Chondrocyte (in vitro differentiated cells): ENCODE data around the gene TRIM71. TPM values are rescaled to one million over a fixed set of nuclear protein-coding genes. Genes with fewer than 3 reads are reported as not detected.

Experiments
- DNase-seq: peaks from one replicate; pipeline ENCODE4 v3.0.0; 2021; ENCODE audit warnings: mixed read lengths, low spot score
- H3K27ac Mint-ChIP-seq: one replicate; pipeline ENCODE4 v1.8.0; 2021; ENCODE audit warnings: mild to moderate bottlenecking, moderate library complexity, mixed read lengths; ENCODE audit not compliant: unreplicated experiment
- H3K27me3 Mint-ChIP-seq: 2 replicates; pipeline ENCODE4 v1.8.0; 2021; ENCODE audit warnings: low read depth, mixed read lengths
- H3K36me3 Mint-ChIP-seq: 2 replicates; pipeline ENCODE4 v1.8.0; 2021; ENCODE audit warnings: low read depth, mixed read lengths
- H3K4me1 Mint-ChIP-seq: 2 replicates; pipeline ENCODE4 v1.8.0; 2021; ENCODE audit warnings: low read depth, mild to moderate bottlenecking, mixed read lengths
- H3K4me3 Mint-ChIP-seq: one replicate; pipeline ENCODE4 v1.8.0; 2021; ENCODE audit warnings: mild to moderate bottlenecking, moderate library complexity, mixed read lengths; ENCODE audit not compliant: unreplicated experiment
- H3K9me3 Mint-ChIP-seq: 2 replicates; pipeline ENCODE4 v1.8.0; 2021; ENCODE audit warnings: low read depth, mixed read lengths
- total RNA-seq: library from RNA; stranded (reverse); gene quantifications from 3 replicates; pipeline ENCODE4 v1.2.1, GENCODE V29; 2021
- TF ChIP-seq, protein P1 (sequence below): fragments of 200-600 bp; sonication (generic); IDR thresholded peaks from 2 replicates; pipeline ENCODE4 v1.5.0; 2021; ENCODE audit warnings: antibody characterized with exemption, mild to moderate bottlenecking, moderate library complexity

The TRIM71 gene
- total RNA-seq, 1 donor from 2014 or later = 0.05 TPM

DNA sequence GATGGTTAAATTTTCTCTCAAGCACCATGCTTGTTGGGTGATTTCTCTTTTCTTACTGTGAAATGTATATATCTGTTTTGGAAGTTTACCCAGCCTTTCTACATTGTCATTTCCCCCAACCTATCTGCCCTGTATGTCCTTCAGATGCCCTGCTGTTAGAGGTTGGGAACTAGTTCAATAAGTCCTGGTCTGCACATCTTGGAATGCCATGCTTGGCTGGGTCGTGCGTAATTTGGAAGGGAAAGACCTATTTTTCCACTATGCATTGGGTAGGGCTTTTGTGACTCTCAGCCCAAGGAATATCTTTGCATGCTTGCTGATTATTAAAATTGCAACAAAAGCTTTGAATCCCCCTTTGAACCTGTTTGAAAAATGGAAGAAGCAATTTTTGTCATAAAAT is 63.8 kb downstream of the TRIM71 start:
- DNase-seq = no peak
- Mint-ChIP-seq H3K9me3 (no peaks in the 10 kb centered on the region), H3K4me1 (peaks cover 11% of the 10 kb centered on the region), H3K27me3 (no peaks in the 10 kb centered on the region), H3K4me3 (no peak overlapping the region), H3K27ac (no peak overlapping the region), H3K36me3 (no peaks in the 10 kb centered on the region)
- TF ChIP-seq, protein P1, sequence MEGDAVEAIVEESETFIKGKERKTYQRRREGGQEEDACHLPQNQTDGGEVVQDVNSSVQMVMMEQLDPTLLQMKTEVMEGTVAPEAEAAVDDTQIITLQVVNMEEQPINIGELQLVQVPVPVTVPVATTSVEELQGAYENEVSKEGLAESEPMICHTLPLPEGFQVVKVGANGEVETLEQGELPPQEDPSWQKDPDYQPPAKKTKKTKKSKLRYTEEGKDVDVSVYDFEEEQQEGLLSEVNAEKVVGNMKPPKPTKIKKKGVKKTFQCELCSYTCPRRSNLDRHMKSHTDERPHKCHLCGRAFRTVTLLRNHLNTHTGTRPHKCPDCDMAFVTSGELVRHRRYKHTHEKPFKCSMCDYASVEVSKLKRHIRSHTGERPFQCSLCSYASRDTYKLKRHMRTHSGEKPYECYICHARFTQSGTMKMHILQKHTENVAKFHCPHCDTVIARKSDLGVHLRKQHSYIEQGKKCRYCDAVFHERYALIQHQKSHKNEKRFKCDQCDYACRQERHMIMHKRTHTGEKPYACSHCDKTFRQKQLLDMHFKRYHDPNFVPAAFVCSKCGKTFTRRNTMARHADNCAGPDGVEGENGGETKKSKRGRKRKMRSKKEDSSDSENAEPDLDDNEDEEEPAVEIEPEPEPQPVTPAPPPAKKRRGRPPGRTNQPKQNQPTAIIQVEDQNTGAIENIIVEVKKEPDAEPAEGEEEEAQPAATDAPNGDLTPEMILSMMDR = no peak

DNA sequence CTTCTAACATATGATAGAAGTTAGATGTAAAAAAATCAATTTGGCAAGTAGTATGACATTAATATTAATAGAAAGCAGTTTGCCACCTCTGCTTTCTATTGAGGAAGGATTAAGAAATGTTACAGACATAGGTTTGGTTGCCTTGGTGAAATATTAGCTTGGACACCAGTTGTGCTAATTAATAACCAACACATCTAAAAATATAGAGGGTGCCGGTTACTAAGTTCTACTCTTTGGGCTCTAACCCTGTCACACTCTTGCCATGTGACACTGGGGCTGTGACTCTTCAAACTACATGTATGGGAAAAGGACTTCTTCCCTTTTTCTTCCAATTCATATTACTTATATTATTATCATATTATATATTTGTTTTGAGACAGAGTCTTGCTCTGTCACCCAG is 64.4 kb downstream of the TRIM71 start:
- H3K4me1 Mint-ChIP-seq = peaks cover 11% of the 10 kb centered on the region
- no peaks in the 10 kb centered on the region for H3K36me3 Mint-ChIP-seq

DNA sequence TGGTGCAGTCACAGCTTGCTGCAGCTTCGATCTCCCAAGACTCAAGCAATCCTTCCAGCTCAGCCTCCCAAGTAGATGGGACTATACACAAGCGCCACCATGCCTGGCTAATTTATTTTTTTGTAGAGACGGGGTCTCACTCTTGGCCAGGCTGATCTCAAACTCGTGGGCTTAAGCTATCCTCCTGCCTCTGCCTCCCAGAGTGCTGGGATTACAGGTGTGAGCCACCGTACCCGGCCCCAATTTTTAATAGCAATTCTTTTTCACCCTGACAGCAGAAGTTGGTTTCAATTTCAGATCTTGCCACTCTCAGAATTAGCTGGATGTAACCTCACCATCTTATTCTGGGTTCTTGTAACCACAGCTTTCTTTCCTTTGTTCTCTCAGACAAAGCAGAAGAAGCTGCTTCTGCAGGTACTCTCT is 64.8 kb downstream of the TRIM71 start:
- peaks cover 11% of the 10 kb centered on the region for H3K4me1 Mint-ChIP-seq
- no peaks in the 10 kb centered on the region for H3K36me3 Mint-ChIP-seq
- DNase-seq = no peak
- H3K27me3 Mint-ChIP-seq = no peaks in the 10 kb centered on the region
- H3K27ac Mint-ChIP-seq = no peak overlapping the region
- H3K4me3 Mint-ChIP-seq = no peak overlapping the region
- TF ChIP-seq, protein P1 = no peak
- H3K9me3 Mint-ChIP-seq = no peaks in the 10 kb centered on the region

More for the DNA sequence above, 64.4 kb downstream of the TRIM71 start:
- DNase-seq = no peak
- TF ChIP-seq, protein P1 = no peak
- Mint-ChIP-seq H3K4me3 (no peak overlapping the region), H3K27ac (no peak overlapping the region), H3K27me3 (no peaks in the 10 kb centered on the region), H3K9me3 (no peaks in the 10 kb centered on the region)

DNA sequence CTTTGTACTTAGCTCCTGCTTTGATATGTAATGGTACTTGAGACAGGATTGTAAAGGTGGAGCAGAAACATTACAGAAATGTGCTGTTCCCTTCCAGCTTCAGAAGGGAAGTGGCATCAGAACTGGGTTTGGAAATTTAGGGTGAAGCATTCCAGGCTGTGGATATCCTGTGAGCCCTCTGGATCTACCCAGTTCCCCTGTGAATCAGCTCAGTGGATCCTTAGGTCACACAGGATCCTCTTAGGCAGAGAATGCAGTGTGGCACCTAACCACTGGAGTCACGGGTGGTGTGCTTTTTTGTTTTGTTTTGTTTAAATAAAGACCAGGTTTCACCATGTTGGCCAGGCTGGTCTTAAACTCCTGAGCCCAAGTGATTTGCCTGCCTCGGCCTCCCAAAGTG is 66.0 kb downstream of the TRIM71 start:
- peaks cover 11% of the 10 kb centered on the region for H3K4me1 Mint-ChIP-seq
- no peak overlapping the region for H3K27ac Mint-ChIP-seq

DNA sequence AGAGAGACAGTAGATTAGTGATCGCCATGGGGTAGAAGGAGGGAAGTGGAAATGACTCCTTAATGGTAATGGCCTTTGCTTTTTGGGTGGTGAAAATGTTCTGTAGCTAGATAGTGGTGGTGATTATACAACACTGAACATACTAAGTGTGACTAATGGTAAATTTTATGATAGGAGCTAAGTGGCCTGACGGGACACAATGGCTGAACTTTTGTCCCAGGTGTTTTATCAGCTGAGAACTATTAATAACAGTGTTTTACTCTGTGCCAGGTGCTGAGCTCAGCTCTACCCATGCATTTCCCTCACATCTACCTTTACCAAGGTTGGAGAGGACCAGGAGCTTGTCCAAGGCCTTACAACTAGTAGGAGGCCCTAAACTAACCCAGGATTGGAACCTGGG is 66.8 kb downstream of the TRIM71 start:
- TF ChIP-seq, protein P1 = no peak
- no peaks in the 10 kb centered on the region for H3K27me3 Mint-ChIP-seq
- H3K36me3 Mint-ChIP-seq = no peaks in the 10 kb centered on the region
- peaks cover 11% of the 10 kb centered on the region for H3K4me1 Mint-ChIP-seq
- no peak overlapping the region for H3K27ac Mint-ChIP-seq
- no peak for DNase-seq
- H3K4me3 Mint-ChIP-seq = no peak overlapping the region
- H3K9me3 Mint-ChIP-seq = no peaks in the 10 kb centered on the region

More for the DNA sequence above, 66.0 kb downstream of the TRIM71 start:
- DNase-seq = no peak
- Mint-ChIP-seq H3K9me3 (no peaks in the 10 kb centered on the region), H3K36me3 (no peaks in the 10 kb centered on the region), H3K4me3 (no peak overlapping the region), H3K27me3 (no peaks in the 10 kb centered on the region)
- TF ChIP-seq, protein P1 = no peak
